GM19043 (cell line): Measurements from ENCODE around the gene TTC7B.

Experiments used
- ATAC-seq: cut with Tn5 transposase; IDR thresholded peaks from one replicate; pipeline ENCODE4 v1.9.1; 2021; ENCODE audit warnings: low read depth; ENCODE audit not compliant: unreplicated experiment

The TTC7B gene

DNA sequence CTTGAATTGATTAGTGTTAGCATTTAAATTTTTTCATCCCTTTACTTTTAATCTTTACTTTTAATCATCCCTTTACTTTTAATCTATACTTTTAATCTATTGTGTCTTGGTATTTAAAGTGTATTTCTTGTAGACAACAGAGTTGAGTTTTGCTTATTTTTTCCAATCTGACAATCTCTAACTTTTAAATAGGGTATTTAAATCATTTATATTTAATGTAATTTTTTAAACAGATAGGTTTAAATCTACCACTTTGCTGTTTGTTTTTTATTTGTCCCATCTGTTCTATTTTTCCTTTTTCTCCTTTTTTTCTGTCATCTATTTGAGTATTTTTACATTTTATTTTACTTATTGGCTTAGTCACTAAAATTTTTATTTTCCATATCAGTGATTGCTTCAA lies 68.3 kb downstream of the TTC7B start:
- no peak for ATAC-seq

DNA sequence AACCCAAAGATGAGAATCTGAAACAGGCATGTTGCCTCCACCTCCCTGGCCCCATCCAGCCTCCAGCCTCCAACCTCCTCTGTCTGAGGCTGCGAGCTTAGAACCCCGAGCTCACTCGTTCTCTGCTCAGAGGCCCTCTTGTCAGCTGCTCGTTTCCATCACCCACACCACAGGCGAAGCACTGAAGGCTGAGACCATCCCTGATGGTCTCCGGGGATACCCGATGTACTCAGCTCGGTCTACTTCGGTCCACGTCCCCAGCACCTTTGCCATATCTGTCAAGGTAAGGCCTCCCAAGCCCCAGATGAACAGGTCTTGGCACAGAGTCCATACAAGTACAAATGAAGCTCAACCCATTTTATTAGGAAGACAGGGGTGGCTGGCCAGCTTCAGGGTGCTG lies 72.4 kb downstream of the TTC7B start:
- no peak for ATAC-seq

DNA sequence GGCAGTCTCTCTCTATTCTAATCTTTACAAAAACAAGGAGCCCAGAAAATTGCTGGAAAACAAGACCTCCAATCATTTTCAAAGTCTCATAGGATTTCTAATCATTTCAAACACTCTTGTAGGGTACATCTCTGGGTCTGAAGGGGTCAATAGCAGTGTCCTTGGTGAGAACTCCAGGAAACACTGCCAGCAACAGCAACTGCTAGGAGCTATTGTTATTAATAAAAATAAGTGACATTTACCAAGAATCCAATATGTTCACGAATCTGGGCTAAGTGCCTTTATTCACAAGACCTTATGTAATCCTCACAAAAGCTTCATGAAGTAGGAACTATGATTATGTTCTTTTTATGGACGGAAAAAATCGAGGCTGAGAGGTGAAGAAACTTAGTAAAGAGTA lies 72.8 kb downstream of the TTC7B start:
- ATAC-seq: no peak

DNA sequence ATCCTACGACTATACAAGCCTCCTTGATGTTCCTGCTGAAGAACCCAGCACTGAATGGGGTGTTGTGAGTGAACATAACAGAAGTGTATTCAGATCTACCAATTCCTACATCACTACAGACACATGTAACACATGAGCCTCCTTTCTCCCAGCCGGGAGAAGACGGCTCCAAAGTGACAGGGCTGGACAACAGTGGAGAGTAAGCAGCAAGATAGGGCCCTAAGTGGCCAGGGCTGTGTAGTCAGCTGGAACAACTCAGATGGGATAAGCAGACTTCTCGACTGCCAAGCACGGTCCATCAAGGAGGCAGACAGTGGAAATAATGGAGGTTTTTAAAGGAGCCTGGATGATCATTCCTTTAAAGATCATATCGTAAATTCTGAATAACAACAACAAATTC lies 73.5 kb downstream of the TTC7B start:
- no peak for ATAC-seq

DNA sequence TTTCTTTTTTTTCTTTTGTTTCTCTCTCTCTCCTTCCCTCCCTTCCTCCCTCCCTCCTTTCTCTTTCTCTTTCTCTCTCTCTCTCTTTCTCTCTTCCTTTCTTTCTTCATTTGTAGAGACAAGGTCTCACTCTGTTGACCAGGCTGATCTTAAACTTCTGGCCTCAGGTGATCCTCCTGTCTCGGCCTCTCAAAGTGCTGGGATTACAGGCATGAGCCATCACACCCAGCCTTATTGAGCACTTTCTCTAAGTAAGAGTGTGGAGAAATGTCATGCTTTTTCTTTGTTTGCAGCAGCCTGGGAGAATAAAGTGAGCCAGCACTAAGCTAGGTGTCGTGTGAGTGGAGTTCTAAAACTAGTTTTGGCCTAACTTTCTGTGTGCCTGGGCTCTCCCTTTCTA lies 74.0 kb downstream of the TTC7B start:
- no peak for ATAC-seq

DNA sequence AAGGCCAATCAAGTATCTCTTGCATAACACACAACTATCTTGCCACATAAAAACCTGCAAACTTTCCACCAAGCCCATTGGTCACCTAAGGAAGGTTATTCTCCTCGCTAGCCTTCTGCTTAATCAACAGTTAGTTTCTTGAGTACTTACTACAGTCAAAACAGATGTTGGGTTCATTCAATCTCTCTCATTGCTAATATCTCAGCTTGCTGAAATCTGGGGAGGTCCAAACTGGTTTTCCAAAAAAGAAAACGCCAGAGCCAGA lies 74.6 kb downstream of the TTC7B start:
- ATAC-seq: no peak

DNA sequence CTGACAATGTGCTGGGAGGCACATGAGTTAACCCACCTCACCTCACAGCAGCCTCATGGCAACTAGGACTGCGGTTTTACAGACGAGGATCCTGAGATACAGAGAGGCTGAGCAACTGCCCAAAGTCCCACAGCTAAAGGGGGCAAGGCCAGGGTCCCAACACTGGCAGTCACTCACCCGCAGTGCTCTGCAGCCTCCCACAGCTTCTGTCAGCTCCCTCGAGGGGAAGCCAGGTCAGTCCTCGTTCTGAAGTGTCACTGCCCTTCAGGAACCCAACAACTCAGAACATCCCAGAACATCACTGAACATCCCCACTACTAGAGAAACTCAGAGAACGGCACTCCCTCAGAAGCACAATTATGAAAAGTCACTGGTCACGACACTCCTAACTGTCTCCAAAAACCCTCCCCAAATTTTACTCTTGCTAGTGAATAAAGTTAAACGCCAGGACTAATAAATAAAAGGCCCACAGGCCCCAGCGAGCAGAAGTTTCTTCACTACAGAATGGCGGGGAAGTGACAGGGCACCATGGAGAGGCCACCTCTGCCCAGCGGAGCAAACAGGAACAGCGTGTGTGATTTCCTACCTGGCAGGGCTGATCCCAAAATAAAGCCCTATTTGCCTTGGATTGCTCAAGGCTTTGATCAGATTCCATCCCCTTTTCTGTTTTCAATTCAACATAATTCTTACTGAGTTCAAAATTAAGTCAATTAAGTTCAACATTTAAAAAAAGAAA lies 75.1 kb downstream of the TTC7B start:
- ATAC-seq: no peak

DNA sequence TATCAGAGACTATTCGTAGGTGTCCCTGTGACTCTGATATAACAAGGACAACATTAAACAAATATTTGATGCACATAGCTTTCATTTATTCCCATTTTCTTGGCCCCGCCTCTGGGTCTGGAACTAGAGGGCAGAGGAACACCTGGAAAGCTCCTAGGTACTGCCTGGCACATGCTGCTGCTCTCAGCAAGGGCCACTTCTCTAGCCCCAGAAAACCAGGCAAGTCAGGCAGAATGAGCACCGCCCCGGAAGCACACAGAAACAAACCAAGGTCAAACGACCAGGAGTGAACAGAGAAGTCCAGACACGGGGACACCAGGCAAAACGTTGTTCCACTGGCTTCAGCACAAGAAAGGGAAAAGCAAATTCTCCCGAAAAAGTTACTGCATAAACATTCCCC lies 76.1 kb downstream of the TTC7B start:
- no peak for ATAC-seq

DNA sequence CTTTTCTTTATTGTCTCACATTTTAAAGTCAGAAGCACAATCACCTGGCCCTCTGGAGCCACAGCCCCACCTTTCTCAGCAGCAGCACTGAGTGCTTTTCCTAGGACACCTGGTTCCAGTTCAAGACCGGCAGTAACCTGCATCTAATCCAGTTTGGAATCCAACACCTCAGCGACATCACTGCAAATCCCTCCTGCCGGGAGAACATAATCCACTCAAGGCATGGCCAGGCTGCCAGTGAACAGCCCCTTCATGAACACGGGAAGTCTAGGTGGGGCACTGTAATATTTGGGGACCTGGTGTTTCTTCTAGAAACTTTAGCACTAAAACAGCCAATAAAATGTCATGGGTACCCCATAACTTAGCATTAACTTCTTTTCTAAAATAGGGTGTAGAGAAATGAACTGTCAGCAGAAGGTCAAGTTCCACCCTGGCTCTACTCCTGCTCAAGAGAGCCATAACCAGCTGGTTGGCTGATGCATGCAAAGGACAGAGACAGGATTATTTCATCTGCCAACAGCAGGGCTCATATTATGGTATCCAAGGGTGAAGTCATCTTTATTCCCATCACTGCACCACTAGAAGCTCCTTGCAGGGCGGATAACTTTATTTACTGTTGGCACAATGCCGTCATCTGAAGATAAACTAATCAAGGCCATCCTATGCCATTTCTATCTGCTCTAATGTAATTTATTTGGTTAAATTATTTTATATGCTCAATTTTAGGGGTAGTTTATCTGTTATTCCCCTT lies 76.7 kb downstream of the TTC7B start:
- no peak for ATAC-seq

DNA sequence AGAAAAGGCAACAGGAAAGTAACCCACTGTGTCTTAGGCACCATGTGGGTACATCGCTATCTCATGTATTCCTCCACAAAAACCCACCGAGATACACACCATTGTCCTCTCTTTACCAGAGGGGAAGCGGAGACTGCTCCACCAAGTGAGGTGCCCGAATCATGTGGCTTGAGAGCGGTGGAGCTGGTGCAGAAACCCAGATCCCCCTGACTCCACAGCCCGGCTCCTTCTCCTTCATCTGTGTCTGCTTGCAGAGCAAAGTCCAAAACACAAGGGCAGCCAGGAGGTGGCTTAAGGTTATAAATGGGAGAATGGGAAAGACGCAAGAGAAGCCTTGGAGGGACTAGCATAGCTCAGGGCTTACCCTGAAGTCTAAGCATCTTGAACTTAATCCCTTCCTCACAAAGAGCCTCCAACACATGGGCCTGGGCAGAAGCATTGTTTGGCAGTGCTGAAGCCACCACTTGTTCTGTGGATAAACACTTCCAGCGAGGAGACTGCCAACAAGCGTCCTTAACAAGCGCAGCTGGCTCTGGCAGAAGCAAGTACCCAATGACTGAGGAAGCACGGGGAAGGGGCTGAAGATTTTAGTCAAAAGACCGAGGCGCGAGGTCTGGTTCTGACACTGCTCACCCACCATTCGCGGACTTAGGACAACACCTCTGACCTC lies 83.0 kb downstream of the TTC7B start:
- ATAC-seq: no peak

DNA sequence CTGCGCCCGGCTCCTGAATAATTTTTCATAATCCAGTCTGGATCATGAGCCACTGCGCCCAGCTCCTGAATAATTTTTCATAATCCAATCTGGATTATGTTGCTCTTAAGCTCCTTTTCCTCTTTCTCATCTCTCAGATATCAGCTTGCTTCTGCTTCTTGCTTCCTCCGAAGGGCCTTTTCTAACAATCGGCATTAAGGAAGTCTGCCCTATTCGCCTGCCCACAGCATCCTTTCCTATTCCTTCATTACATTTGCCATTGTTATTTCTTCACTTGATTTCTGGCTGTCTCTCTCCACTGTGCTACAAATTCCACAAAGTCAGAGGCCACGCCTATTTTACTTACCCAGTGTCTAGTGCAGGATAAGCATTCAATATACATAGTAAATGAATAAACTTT lies 83.5 kb downstream of the TTC7B start:
- no peak for ATAC-seq

DNA sequence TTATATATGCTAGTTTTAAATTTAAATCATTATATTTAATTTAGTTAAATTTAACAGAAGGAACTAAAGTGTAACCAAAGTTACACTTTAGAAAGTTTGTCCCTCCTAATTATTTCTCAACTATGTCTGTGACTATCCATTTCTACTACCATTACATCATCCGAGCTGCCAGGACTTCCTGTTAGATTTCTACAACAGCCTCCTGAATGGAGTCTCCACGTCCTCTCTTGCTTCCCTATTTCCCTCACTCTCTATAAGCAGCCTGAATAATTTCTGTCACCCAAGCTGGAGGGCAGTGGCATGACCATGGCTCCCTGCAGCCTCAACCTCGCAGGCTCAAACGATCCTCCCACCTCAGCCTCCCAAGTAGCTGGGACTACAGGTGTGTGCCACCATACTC lies 84.1 kb downstream of the TTC7B start:
- ATAC-seq: no peak

DNA sequence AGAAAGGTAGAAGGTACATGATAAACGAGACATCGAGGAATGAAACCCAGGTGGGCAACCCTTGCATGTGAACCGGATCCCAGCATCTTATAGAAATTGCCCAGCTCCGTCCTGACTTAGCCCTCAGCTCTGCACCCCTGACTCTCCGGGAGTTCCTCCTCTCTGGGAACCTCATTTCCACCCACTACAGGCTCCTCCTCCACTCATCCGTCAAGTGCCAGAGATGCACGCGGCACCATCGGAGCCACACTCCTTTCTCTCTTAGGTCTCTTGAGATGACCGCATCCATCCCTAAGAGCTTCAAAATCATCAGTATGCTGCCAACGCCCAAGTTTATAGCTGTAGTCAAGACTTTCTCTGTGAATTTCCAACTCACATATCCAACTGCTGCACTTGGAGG lies 84.7 kb downstream of the TTC7B start:
- ATAC-seq: no peak

DNA sequence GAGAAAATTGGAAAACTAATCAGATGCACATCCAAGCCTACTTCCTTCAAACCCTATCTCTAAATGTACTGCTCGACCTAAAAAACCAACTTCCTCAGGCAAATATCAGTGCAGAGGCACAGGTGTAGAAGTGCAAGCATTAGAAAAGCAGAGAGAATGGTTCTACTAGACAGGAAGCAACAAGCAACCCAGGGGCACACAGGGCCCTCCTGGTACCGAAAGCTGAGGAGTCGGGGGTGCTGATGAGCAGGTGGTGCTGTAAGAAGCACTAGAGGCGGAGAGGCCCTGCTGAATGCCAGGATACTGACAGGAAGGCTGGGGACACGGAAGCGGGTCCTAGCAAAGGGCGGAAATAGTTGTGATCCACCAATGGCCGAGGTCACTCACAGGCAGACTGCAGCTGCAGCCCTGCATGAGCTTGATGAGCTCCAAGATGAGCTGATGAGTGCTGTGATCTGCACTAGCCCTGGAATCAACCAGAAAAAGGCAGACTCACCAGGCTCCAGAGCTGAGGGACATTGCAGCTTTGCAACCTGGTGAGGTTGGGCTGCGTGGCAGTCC lies 85.9 kb downstream of the TTC7B start:
- ATAC-seq: no peak

DNA sequence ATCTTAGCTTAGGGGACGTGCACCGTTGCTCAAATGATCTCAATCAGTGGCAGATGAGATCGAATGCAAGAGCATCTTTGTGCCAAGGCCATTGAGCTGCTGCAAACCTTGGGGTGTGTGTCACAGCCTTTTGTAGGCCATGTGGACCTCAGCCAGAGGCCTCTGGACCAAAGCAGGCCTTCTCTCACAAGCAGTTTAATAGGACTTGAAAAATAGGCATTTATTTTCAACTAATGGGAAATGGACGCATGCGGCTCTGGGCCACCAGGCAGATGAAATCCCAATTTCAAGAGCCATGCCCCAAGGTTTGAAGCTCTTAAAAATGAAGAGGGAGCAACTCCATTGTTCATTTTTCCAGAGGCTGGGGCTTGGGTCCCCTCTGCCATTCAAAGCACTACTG lies 87.3 kb downstream of the TTC7B start:
- no peak for ATAC-seq

DNA sequence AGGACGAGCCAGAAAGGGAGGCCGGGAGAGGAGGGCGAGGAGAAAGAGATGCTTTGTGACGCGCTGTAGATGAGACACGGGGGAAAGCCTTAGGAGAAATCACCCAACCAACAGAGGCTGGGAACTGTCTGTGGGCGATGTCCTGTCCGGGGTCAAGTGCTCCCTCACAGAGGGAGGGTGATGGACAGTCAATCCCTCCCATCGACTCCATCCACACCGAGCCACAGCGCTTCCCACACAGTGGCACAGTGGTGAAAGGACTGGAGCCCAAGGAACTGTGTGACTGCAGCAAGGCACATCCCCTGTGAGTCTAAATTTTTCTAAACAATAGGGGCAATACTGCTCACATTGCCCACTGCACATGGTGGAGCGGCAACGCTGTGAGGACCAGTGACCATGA lies 89.1 kb downstream of the TTC7B start:
- no peak for ATAC-seq

DNA sequence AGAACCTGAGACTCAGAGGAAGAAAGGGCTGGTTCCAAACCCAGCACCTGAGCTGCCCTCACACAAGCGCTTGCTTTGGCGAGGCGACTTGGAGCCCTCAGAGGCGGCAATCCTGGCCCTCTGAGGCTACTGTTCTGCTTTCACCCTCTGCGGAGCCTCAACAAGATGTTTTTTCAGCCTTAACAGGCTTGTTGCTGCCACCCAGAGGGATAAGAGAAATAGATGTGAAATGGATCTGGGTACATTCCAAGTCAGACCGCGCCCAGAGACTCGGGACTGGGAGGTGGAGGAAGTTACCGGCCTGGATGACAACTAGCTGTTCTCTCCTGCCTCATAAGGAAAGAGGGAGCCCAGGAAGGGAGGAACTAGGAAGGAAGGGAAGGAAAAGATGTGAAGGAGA lies 89.6 kb downstream of the TTC7B start:
- no peak for ATAC-seq

DNA sequence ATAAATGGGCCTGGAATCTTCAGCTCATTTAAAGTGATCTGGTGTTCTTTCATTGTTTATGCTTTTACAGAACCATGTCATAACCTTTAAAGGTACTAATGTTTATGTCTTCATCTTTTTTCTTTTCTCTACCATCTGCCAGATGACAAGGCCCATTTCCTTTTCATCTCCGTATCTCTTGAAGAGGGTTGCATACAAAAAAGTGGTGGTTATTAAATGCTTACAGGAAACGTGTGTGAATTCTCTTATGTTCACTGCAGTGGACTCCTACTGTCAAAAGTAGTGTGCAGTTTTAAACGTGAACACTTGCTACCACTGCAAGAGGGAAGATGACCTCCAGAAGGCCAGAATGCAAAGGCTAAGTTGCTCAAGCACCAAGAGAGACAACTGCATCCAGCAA lies 91.4 kb downstream of the TTC7B start:
- ATAC-seq: no peak

DNA sequence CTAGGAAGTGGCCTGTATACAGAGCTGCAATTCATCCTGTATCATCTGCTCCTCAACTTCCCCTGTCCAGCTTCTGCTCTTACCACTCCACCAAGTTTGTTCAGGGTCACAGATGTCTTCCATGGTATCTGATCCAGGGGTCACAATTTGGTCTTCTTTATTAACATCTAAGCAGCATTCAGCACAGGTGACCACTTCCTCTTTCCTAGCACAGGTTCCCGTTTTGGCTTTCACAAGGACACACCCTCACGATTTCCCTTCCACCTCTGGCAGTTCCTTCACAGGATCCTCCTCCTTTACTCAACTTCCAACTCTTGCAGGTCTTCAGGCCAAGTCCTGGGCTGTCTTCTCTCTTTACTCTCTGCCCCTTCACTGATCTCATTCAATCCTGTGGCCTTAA lies 93.6 kb downstream of the TTC7B start:
- no peak for ATAC-seq

DNA sequence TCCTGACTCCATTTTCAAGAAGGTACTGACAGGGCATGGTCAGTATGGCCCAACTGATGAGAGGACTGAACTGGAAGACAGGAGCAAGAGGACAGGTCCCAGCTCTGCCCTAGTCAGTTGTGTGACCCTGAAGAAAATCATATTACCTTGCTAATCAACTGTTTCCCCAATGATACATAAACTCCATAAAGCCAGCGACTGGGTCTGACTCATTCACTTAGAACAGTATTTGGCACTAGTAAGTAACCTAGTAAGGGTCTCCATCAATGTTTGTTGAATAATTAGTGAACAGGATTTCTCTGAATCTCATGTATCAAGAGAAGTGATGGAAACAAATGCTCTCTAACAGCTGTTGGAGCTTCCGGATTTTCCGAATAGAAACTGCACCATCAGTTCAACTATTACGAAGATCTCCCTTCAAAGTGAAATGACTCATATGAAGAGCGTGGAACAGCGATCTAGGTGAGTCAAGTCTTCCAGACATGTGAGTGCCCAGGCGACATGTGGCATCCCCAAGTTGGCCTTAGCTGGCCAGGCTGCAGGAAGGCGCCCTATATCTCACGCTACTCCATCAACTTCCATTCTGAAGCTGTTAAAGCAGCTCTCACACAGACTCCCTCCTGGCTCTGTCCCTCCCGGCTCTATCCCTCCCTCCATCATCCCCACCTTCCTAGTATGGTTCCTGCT lies 94.5 kb downstream of the TTC7B start:
- no peak for ATAC-seq

DNA sequence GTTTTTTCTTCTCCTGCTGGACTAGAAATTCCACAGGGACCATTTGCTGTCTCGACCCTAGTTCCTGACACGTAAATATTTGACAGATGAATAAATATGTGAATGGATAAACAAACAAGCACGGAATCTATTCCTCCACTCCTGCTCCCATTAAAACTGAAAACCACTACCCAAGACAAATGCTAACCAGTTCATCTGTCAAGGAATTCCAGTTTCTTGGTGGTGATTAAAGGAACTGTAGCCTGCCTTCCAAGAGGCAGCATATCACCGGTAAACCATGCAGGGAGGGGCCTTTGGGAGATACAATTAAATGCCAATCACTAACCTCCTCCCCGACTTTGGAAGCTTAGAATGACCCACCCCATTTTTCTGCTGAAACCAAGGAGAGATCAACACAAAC lies 95.4 kb downstream of the TTC7B start:
- no peak for ATAC-seq
